HG02571 (cell line): ENCODE results near the gene CEBPZ.
"Not testable (repeated sequence)": the region's sequence is repeated elsewhere in the genome, so short reads cannot be mapped to it uniquely, and the experiment has no call there.

Source experiments
- ATAC-seq: cut with Tn5 transposase; IDR thresholded peaks from one replicate; pipeline ENCODE4 v1.9.1; 2021; ENCODE audit warnings: mild to moderate bottlenecking, moderate library complexity; ENCODE audit not compliant: unreplicated experiment

Gene CEBPZ

GRCh38 chr2:37219046-37219445 lies 12.3 kb downstream of the CEBPZ start:
- no peak for ATAC-seq

DNA sequence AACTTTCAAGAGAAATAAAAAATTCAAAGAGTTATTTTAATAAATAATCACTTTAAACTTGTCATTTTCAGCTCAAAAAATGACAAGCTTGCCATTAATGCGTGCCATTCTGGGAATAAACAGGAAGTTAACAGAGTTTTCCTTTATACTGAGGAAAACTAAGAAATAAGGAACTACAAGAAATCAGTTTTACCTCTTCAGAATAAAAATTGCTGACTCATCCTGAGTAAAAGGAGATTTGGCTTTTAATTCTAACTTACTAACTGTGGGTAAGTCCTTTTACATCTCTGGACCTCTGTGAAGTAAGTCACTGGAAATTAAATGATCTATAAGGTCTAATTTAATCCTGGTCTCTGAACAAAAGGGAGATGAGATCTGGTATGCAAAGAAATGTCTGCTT lies 16.1 kb downstream of the CEBPZ start:
- no peak for ATAC-seq

- no peak for ATAC-seq
These were observed 19.5 kb downstream of the CEBPZ start for GRCh38 chr2:37211939-37212338.

DNA sequence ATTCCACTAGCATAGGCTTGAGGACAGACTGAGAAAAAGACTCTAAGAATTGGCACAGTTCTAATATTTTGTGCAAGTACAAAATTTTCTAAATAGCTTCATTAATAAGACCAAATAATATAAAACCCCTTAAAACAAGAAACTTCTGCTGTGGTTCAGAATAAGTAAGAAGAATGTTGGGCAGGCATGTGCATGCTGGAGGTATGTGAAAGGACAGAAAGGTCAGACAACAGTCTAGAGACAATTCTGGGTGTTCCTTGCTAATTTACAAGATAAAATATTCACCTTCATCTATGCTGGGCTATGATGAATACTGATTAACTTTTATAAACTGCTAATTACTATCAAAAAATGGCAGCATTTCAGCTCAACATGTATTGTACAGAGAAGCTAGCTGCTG lies 20.2 kb downstream of the CEBPZ start:
- ATAC-seq, result no peak

GRCh38 chr2:37206760-37207159 lies 24.6 kb downstream of the CEBPZ start:
- ATAC-seq, result not testable (repeated sequence)

DNA sequence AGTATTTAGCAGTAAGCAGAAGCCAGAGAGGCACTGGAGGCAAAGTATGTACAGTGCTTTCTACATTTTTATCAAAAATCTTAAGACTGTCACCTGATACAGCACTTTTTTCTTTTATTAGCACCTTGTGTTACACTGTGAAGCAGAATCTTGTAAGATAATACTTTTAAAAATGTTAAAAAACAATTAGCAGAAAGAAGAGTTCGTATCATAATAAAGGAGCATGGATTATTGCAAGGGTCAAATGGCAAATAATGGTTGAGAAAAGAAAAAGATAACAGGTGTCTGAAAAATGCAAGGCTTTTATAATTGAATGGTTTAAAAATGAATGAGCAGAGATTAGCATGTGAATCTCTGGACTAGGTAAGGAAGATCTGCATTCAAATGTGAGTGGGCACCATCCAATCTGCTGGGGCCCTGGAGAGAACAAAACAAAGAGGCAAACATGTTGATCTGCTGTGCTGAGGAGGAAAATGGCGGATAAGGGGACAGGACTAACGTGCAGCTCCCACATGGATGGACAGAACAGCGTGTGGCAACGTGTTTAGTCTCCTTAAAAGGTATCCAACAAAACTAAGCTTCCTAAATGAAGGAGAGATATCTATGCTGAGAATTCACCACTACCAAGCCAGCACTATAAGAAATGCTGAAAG lies 25.6 kb downstream of the CEBPZ start:
- ATAC-seq, result no peak

DNA sequence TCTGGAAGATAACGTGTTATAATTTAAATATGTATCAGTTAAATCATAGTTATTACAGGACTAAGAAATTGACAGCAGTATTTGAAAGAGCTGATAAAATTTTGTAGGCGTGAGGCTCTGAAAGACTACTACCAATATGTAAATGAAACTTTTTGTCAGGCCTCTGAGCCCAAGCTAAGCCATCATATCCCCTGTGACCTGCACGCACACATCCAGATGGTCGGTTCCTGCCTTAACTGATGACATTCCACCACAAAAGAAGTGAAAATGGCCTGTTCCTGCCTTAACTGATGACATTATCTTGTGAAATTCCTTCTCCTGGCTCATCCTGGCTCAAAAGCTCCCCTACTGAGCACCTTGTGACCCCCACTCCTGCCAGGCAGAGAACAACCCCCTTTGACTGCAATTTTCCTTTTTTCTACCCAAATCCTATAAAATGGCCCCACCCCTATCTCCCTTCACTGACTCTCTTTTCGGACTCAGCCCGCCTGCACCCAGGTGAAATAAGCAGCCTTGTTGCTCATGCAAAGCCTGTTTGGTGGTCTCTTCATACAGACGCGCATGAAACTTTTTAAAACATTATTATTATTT lies 26.2 kb downstream of the CEBPZ start:
- not testable (repeated sequence) for ATAC-seq

DNA sequence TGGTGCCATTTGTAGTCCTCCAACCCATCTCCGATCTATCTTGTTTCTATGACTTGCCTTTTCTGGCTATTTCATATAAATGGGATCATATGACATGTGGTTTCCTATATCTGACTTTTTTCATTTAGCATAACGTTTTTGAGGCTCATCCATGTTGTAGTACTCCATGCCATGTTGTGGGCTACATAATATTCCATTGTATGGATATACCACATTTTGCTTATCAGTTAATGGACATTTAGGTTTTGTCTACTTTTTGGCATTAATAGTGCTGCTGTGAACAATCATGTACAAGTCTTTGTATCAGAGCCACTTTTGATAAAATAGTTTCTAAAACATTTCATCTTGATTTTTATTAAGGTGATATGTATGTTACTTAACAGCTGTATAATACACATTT lies 27.7 kb downstream of the CEBPZ start:
- no peak for ATAC-seq

DNA sequence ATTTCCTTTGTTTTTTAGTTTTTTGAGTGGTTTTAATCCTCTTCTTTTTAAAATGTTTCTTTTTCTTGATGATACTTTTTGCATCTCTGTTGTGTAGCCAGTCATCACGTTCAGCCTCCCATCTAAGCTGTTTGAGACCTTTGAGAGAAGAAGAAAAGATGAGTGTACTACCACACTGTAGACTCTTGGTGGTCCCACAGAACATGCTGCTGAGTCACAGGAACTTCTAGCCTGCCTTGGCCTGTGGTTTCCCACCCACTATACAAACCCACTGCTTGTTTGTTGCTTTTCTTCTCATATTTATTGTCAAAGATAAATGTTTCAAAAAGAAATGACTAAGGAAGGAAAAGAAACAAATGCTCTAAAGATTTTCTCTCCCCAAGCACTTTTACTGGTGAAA lies 29.6 kb downstream of the CEBPZ start:
- no peak for ATAC-seq

- no peak for ATAC-seq
These were observed 30.2 kb downstream of the CEBPZ start for GRCh38 chr2:37201208-37201607.

GRCh38 chr2:37198681-37199065 lies 32.7 kb downstream of the CEBPZ start:
- ATAC-seq, result no peak

GRCh38 chr2:37196320-37197195 lies 34.8 kb downstream of the CEBPZ start, which contains the start of gene CEBPZOS:
TSS of gene CEBPZOS (plus strand) at chr2:37196496. CDS start at chr2:37199705, 3,209 bp downstream.
- peak; percentile 72 for ATAC-seq

DNA sequence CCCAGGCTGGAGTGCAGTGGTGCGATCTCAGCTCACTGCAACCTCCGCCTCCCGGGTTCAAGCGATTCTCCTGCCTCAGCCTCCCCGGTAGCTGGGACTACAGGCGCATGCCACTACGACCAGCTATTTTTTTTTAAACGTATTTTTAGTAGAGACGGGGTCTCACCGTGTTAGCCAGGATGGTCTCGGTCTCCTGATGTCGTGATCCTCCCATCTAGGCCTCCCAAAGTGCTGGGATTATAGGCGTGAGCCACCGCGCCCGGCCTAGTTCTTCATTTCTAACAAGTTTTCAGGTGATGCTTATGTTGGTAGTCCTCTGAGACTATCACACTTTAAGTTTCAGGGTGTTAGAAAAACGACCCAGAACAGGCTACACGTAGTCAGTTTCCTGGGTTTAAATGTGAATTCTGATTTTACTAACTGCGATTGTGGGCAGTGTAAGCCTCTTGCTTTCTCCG lies 35.5 kb downstream of the CEBPZ start:
- not testable (repeated sequence) for ATAC-seq

- no peak for ATAC-seq
These were observed 38.8 kb downstream of the CEBPZ start for GRCh38 chr2:37192551-37192950.

DNA sequence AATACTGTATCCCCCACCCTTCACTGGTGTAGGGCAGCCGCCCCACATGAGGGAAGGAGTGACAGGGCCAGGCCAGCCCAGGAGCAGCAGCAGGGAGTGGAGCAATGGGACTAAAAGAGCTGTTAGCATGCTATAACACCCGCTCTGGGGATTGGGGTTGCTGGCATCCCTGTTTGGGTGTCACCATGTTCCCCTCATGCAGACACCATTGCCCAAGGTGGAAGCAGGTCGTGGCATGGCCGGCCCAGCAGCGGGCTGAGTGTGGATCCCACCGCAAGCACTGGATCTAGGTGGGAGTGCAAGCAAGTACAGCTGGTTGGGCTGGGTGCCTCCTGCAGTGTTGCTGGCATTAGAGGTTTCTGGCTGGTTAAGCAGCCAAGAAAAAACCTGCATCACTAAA lies 39.6 kb downstream of the CEBPZ start:
- no peak for ATAC-seq

DNA sequence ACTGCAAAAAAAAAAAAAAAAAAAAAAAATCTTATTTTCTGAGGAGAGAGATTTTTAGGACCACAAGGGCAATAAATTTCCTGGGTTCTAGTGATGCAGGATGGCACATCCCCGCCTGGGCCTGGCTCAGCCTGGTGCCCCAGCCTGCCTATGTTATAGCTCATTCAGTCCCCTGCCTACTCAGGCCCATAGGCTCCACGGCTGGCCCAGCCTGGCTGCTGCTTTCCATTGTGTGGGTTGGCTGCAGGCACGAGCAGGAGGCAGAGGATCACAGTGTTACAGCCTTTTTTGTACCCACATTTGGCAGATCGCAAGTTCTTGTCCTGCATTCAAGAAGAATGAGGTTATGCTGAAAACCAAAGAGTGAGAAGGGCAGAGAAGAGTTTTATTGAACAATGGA lies 40.1 kb downstream of the CEBPZ start:
- ATAC-seq, result no peak

DNA sequence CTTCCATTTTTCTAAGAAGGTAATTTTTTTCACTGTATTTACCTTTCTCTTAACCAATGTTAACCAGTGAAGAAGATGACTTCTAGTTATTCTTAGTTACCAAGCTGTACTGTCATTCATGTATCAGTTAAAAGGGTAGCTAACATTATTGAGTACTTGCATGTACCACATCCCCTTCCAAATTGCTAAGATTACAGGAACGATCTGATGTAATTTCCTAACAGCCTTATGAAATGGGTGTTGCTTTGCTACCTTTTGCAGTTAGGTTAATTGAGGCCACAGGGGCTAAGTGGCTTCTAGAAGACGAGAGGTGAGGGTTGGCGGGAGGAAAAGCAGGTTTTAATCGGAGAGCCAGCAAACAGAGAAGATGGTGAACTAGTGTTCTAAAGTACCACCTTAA lies 41.1 kb downstream of the CEBPZ start:
- ATAC-seq, result no peak

GRCh38 chr2:37189452-37190153 lies 41.8 kb downstream of the CEBPZ start:
- ATAC-seq, result no peak

DNA sequence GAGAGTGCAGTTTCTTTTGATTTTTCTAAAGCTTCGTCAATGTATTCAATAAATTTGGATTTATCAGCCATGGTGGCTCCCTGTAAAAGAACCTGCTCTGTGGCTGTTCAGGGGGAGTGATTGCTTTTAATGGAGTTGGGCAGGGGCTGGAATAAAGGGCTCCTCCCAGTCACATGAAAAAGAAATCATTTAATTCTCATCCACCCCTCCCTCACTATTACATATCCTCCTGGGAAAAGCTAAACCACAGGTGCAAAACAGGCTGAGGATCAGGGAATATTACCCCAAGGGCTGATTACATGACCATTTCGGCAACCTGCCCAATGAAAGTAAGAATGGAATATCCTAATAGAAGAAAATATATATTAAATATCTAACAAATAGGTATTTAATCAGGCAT lies 42.8 kb downstream of the CEBPZ start, which contains the start of gene SULT6B1:
TSS of gene SULT6B1 (minus strand) at position 101 of the 400 bp plus-strand sequence. CDS start at position 71, 30 bp downstream.
- no peak for ATAC-seq

DNA sequence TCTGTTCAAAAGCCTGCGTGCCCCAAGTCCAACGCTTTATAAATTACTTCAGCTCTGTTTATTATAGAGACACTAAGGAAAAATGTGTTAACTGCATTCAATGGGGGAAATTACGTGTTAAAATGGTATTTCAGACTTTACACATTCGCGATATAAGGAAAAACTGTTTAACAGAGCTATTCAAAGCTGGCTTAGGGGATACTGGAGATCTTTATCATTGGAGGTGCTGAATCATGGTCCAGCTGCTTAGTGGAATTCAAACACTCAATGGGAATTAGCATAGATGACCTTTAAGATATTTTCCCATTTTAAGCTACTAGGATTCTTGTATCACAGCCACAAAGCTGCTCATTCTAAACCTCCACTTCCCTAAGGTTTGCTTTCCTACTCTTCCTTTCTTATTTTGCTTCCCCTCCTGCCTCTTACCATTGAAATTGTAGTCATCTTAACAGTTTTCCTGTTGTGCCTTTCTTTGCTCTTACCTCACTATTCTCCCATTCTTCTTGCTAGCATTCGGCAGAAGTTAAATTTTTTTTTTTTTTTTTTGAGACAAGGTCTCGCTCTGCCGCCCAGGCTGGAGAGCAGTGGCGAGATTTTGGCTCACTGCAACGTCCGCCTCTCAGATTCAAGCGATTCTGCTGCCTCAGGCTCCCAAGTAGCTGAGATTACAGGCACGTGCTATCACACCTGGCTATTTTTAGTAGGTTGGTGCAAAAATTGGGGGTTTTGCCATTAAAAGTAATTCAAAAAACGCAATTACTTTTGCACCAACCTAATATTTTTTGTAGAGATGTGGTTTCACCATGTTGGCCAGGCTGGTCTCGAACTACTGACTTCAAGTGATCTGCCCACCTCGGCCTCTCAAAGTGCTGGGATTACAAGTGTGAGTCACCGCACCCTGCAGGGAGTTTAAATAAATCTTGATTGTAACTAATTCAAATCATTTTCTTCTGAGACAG lies 49.4 kb downstream of the CEBPZ start:
- ATAC-seq, result no peak
